ENCODE data around the gene TLK2.
"Not testable (repeated sequence)": the region's sequence is repeated elsewhere in the genome, so short reads cannot be mapped to it uniquely, and the experiment has no call there.

TLK2 gene

GRCh38 chr17:62562656-62563055 is 84.0 kb downstream of the TLK2 start:
- no peak for DNase-seq

- no peak for DNase-seq
Measured at GRCh38 chr17:62565817-62566216, 87.2 kb downstream of the TLK2 start.

- no peak for DNase-seq
Measured at GRCh38 chr17:62566996-62567578, 88.5 kb downstream of the TLK2 start.

GRCh38 chr17:62572488-62572887 is 93.9 kb downstream of the TLK2 start:
- DNase-seq, result no peak

- no peak for DNase-seq
Measured at GRCh38 chr17:62572888-62573401, 94.3 kb downstream of the TLK2 start.

GRCh38 chr17:62573480-62574117 is 95.0 kb downstream of the TLK2 start:
- DNase-seq, result no peak

- no peak for DNase-seq
Measured at GRCh38 chr17:62576382-62576781, 97.8 kb downstream of the TLK2 start.

GRCh38 chr17:62578757-62579487 is 100.3 kb downstream of the TLK2 start:
- DNase-seq, result no peak

GRCh38 chr17:62580947-62581346 is 102.3 kb downstream of the TLK2 start:
- no peak for DNase-seq

GRCh38 chr17:62581764-62582163 is 103.1 kb downstream of the TLK2 start:
- DNase-seq, result no peak

GRCh38 chr17:62587554-62587953 is 108.9 kb downstream of the TLK2 start:
- DNase-seq, result no peak

- no peak for DNase-seq
Measured at GRCh38 chr17:62588109-62588508, 109.5 kb downstream of the TLK2 start.

- no peak for DNase-seq
Measured at GRCh38 chr17:62591333-62591732, 112.7 kb downstream of the TLK2 start.

- DNase-seq, result not testable (repeated sequence)
Measured at GRCh38 chr17:62591822-62592221, 113.2 kb downstream of the TLK2 start.

- no peak for DNase-seq
Measured at GRCh38 chr17:62592341-62593099, 113.9 kb downstream of the TLK2 start.

GRCh38 chr17:62595484-62595883 is 116.9 kb downstream of the TLK2 start:
- DNase-seq, result no peak

- no peak for DNase-seq
Measured at GRCh38 chr17:62596662-62597061, 118.0 kb downstream of the TLK2 start.

- DNase-seq, result no peak
Measured at GRCh38 chr17:62597150-62597549, 118.5 kb downstream of the TLK2 start.

GRCh38 chr17:62597920-62598319 is 119.3 kb downstream of the TLK2 start:
- DNase-seq, result no peak

GRCh38 chr17:62599964-62600657 is 121.5 kb downstream of the TLK2 start:
- no peak for DNase-seq

- DNase-seq, result no peak
Measured at GRCh38 chr17:62600805-62601204, 122.2 kb downstream of the TLK2 start.

- no peak for DNase-seq
Measured at GRCh38 chr17:62601471-62601870, 122.8 kb downstream of the TLK2 start.

- DNase-seq, result not testable (repeated sequence)
Measured at GRCh38 chr17:62603783-62604182, 125.2 kb downstream of the TLK2 start.

Measured in NCI-H1436 treated with DMSO at 0.1 percent for 48 hours (cell line).